HepG2 (cell line): Measurements from ENCODE around the gene RGMA. TPM values are rescaled to one million over a fixed set of nuclear protein-coding genes. Genes with fewer than 3 reads are reported as not detected.

ENCODE experiments used
- ATAC-seq: fragments of 200-7000 bp; cut with Tn5 transposase; 3 replicates; pipeline ENCODE4 v1.9.1; 2020; ENCODE audit warnings: mild to moderate bottlenecking, moderate library complexity
- BruUV-seq: library from RNA; stranded (reverse); fragments of 400-500 nt; replicated peaks from 2 replicates; lab custom pipeline; 2021; lab: Mats Ljungman, UMichigan
- CTCF ChIA-PET: fragments of 300-600 bp; formaldehyde crosslinking; extraction: SDS; loops from one replicate; lab custom pipeline; 2021; ENCODE audit warnings: low total read pairs, inconsistent platforms, low intra/inter-chr PET ratio; lab: Yijun Ruan, JAX
- POLR2A ChIA-PET: fragments of 350-600 bp; sonication (Branson Sonifier 250); formaldehyde crosslinking; loops from one replicate; lab custom pipeline; 2020; ENCODE audit warnings: antibody characterized with exemption, inconsistent platforms; lab: Yijun Ruan, JAX
- DNase-seq: peaks from one replicate; pipeline ENCODE4 v3.0.0-alpha.2; 2015; ENCODE audit warnings: low spot score
- FAIRE-seq: peaks from 3 replicates; lab custom pipeline; 2011; peaks lifted over from hg19 to GRCh38; lab: Jason Lieb, UNC
- H2AFZ ChIP-seq: one replicate; pipeline ENCODE4 v1.6.1; 2011; ENCODE audit warnings: low read length, inconsistent platforms
- H3K27ac ChIP-seq: fragments of 300-600 bp; 3 replicates; pipeline ENCODE4 v1.8.0; 2011; ENCODE audit warnings: mixed run types, mild to moderate bottlenecking, mixed read lengths, low read length, inconsistent platforms; ENCODE audit not compliant: insufficient read depth; ENCODE audit errors: extremely low read length
- H3K27me3 ChIP-seq, 2 experiments: fragments of 200-600 bp in 1 of 2; 2 replicates in 1 of 2; 3 replicates in 1 of 2; pipeline versions ENCODE4 v1.6.0 to v1.8.0; 2011; ENCODE audit warnings: low read length in 2 of 2, mild to moderate bottlenecking in 2 of 2, moderate library complexity in 2 of 2, inconsistent platforms in 1 of 2; ENCODE audit not compliant: insufficient read depth in 2 of 2, control insufficient read depth in 1 of 2
- H3K36me3 ChIP-seq, 2 experiments: fragments of 200-600 bp in 1 of 2; replicated peaks in 1 of 2; 2 replicates in 1 of 2; 3 replicates in 1 of 2; pipeline versions ENCODE4 v1.5.1 to v1.8.0; 2011; ENCODE audit warnings: low read length in 2 of 2, inconsistent platforms in 1 of 2; ENCODE audit not compliant: insufficient read depth in 2 of 2, control insufficient read depth in 1 of 2
- H3K4me1 ChIP-seq: 2 replicates; pipeline ENCODE4 v1.5.1; 2012; ENCODE audit warnings: low read length, inconsistent platforms; ENCODE audit not compliant: insufficient read depth
- H3K4me2 ChIP-seq: 2 replicates; pipeline ENCODE4 v1.6.0; 2011; ENCODE audit warnings: low read depth, low read length, inconsistent platforms
- H3K4me3 ChIP-seq, 3 experiments: fragments of 200-600 bp in 1 of 3; sonication (generic), shearing (Covaris generic) in 1 of 3; replicated peaks in 1 of 3; 2 replicates each; pipeline ENCODE4 v1.5.1; 2011 to 2016; ENCODE audit warnings: low read length in 3 of 3, inconsistent platforms in 2 of 3, low read depth in 2 of 3, mild to moderate bottlenecking in 2 of 3, control low read depth in 1 of 3, mixed read lengths in 1 of 3; ENCODE audit not compliant: insufficient read depth in 1 of 3
- H3K79me2 ChIP-seq: one replicate; pipeline ENCODE4 v1.6.1; 2011; ENCODE audit warnings: low read length, inconsistent platforms; ENCODE audit not compliant: insufficient read depth
- H3K9ac ChIP-seq: 2 replicates; pipeline ENCODE4 v1.6.0; 2011; ENCODE audit warnings: mild to moderate bottlenecking, low read depth, low read length, inconsistent platforms; ENCODE audit not compliant: insufficient read depth
- H3K9me3 ChIP-seq: 2 replicates; pipeline ENCODE4 v1.5.1; 2012; ENCODE audit warnings: mild to moderate bottlenecking, low read length
- H4K20me1 ChIP-seq: 2 replicates; pipeline ENCODE4 v1.6.0; 2011; ENCODE audit warnings: inconsistent platforms, mild to moderate bottlenecking, low read length, moderate library complexity; ENCODE audit not compliant: insufficient read depth
- CHCHD3 ChIP-seq: sonication (generic); formaldehyde crosslinking; IDR thresholded peaks from 2 replicates; pipeline ENCODE4 v1.8.0; 2022; ENCODE audit warnings: mild to moderate bottlenecking, missing genetic modification reagents, moderate library complexity
- DNMT3B ChIP-seq: conservative IDR thresholded peaks from 2 replicates; pipeline ENCODE4 v1.6.1; 2016; ENCODE audit warnings: missing biosample characterization, control low read depth
- FOXJ3 ChIP-seq: sonication (generic); formaldehyde crosslinking; IDR thresholded peaks from 2 replicates; pipeline ENCODE4 v1.4.0; 2020; ENCODE audit warnings: missing genetic modification reagents, mild to moderate bottlenecking, borderline replicate concordance
- KLF15 ChIP-seq: sonication (generic); formaldehyde crosslinking; IDR thresholded peaks from 2 replicates; pipeline ENCODE4 v1.8.1; 2023; ENCODE audit warnings: borderline replicate concordance, mild to moderate bottlenecking, inconsistent platforms, missing genetic modification reagents, mixed read lengths
- MNT ChIP-seq: fragments of 450-650 bp; IDR thresholded peaks from 2 replicates; pipeline ENCODE4 v1.6.1; 2016
- MXI1 ChIP-seq: IDR thresholded peaks from 3 replicates; pipeline ENCODE4 v1.6.1; 2012; ENCODE audit warnings: low read depth, low read length, inconsistent platforms, borderline replicate concordance
- RBM22 ChIP-seq: fragments of 200-400 bp; formaldehyde crosslinking; optimal IDR thresholded peaks from 2 replicates; pipeline ENCODE3; 2017; ENCODE audit warnings: mild to moderate bottlenecking, low read length, moderate library complexity
- SOX13 ChIP-seq, 3 experiments: fragments of 450-650 bp in 1 of 3; sonication (generic) in 1 of 3; formaldehyde crosslinking in 1 of 3; IDR thresholded peaks in 2 of 3; conservative IDR thresholded peaks in 1 of 3; 2 replicates each; pipeline versions ENCODE4 v1.5.0 to v1.6.1; 2016 to 2020; ENCODE audit warnings: antibody characterized with exemption in 1 of 3, mild to moderate bottlenecking in 1 of 3, missing compliant biosample characterization in 1 of 3, missing genetic modification reagents in 1 of 3, moderate library complexity in 1 of 3
- TBX3 ChIP-seq: fragments of 450-650 bp; IDR thresholded peaks from 2 replicates; pipeline ENCODE4 v1.6.1; 2017; ENCODE audit warnings: antibody characterized with exemption, mild to moderate bottlenecking, inconsistent platforms, borderline replicate concordance
- USF2 ChIP-seq, 2 experiments: sonication (generic) in 1 of 2; formaldehyde crosslinking in 1 of 2; IDR thresholded peaks; 2 replicates each; pipeline versions ENCODE4 v1.5.1 to v1.6.1; 2011 to 2020; ENCODE audit warnings: borderline replicate concordance in 1 of 2, low read depth in 1 of 2, low read length in 1 of 2, mild to moderate bottlenecking in 1 of 2, missing genetic modification reagents in 1 of 2, moderate library complexity in 1 of 2
- ZNF205 ChIP-seq: IDR thresholded peaks from 2 replicates; pipeline ENCODE4 v1.6.1; 2018; ENCODE audit warnings: missing biosample characterization, missing genetic modification reagents
- WGBS: methylation state at CpG from one replicate; pipeline ENCODE4 v1.1.6; 2017; ENCODE audit warnings: low lambda C conversion rate; 5-methylcytosine and 5-hydroxymethylcytosine counted together
- in situ Hi-C: cut with HindIII; loops from 2 replicates; pipeline ENCODE4 v1.10.0; 2017; ENCODE audit warnings: low pct_unique_long_range_greater_than_20kb; ENCODE audit not compliant: extremely low pct_ligation_motif_present
- intact Hi-C: fragments of 100-400 bp; cut with micrococcal nuclease; formaldehyde crosslinking; loops from one replicate; pipeline ENCODE4 v1.10.0; 2022; ENCODE audit not compliant: unreplicated experiment
- polyA plus RNA-seq, 8 experiments: library from polyadenylated mRNA; depleted of rRNA in 3 of 8; stranded (reverse) in 7 of 8; unstranded in 1 of 8; fragments of >200 nt; fragmentation: Illumina TruSeq in 4 of 8; extraction: Trizol in 4 of 8; gene quantifications; 2 replicates each; pipeline versions ENCODE4 v1.2.1 to v1.2.3, GENCODE V29; 2011 to 2016; ENCODE audit warnings: low read depth in 4 of 8, missing spikeins in 1 of 8, mixed read lengths in 1 of 8; ENCODE audit not compliant: insufficient read depth in 1 of 8
- total RNA-seq, 5 experiments: library from RNA; depleted of rRNA; stranded (reverse); fragments of >200 nt; fragmentation: Illumina TruSeq; extraction: Trizol; gene quantifications; 2 replicates each; pipeline ENCODE4 v1.2.3, GENCODE V29; 2016; ENCODE audit warnings: low read depth in 1 of 5

The RGMA gene
- total and polyA plus RNA-seq, 2 of the 13 experiments (the other 11 are each of a cell fraction or from before 2014, with no cell fraction given), result not detected

GRCh38 chr15:93026380-93026817 lies 62.6 kb downstream of the RGMA start (continued):
- TF ChIP-seq USF2 (IDR thresholded peaks at IDR 0.05; ENCODE audit: low read depth, low read length) (no peak), USF2 (CRISPR knock-in tag; IDR thresholded peaks at IDR 0.05; ENCODE audit: borderline replicate concordance) (no peak), FOXJ3 (no peak), ZNF205 (no peak), MXI1 (no peak), CHCHD3 (CRISPR knock-in tag) (no peak), TBX3 (no peak), RBM22 (peak; percentile 97), DNMT3B (CRISPR knock-in tag) (no peak)

GRCh38 chr15:93025625-93025982 lies 63.4 kb downstream of the RGMA start:
- no TSS peak for BruUV-seq
- peaks cover 29 to 63% of the 10 kb centered on the region in 2 experiments for H3K36me3 ChIP-seq
- ChIA-PET POLR2A (no interaction called here), CTCF (no interaction called here)
- no peak overlapping the region for H2AFZ ChIP-seq
- H3K4me3 ChIP-seq, result no peak overlapping the region
- peaks cover 2% of the 10 kb centered on the region for H3K79me2 ChIP-seq
- DNase-seq (no peak), ATAC-seq (no peak), FAIRE-seq (no peak)
- in situ Hi-C loops (no loop called here), intact Hi-C loops (no loop called here)
- H3K9me3 ChIP-seq, result no peaks in the 10 kb centered on the region
- TF ChIP-seq KLF15 (CRISPR knock-in tag) (no peak), MNT (no peak), SOX13 (IDR thresholded peaks at IDR 0.05) (no peak), SOX13 (CRISPR knock-in tag; conservative IDR thresholded peaks at IDR 0.05 in 1 of 2, IDR thresholded peaks at IDR 0.05 in 1 of 2) (no peak)
- no peaks in the 10 kb centered on the region for H3K27me3 ChIP-seq
- H3K27ac ChIP-seq, result no peak overlapping the region
- H4K20me1 ChIP-seq, result peaks cover 29% of the 10 kb centered on the region
- no peak overlapping the region for H3K9ac ChIP-seq
- no peak overlapping the region for H3K4me2 ChIP-seq
- H3K4me1 ChIP-seq, result peaks cover 13% of the 10 kb centered on the region
- WGBS, result 100% methylated on average over 1 of the region's 1 CpG
